Body of pancreas (tissue), 4 donors: ENCODE measurements around the gene HS1BP3. TPM values are rescaled to one million over a fixed set of nuclear protein-coding genes. Genes with fewer than 3 reads are reported as not detected.
A peak's percentile ranks its signal among the peaks of the same experiment; 100 is the strongest.

Source experiments
- ATAC-seq: fragments of 150-250 bp; one replicate; pipeline ENCODE4 v1.9.1; 2016
- DNase-seq, 4 donors: peaks; one replicate each; pipeline ENCODE4 v3.0.0-alpha.2; 2019
- H3K27ac ChIP-seq, 4 donors: fragments of 200-600 bp; sonication (generic); 1 replicate in 3 of 4; 2 replicates in 1 of 4; pipeline versions ENCODE4 v1.5.1 to v1.6.1; 2016 to 2019; ENCODE audit warnings: mild to moderate bottlenecking in 1 of 4, mixed read lengths in 1 of 4, moderate library complexity in 1 of 4
- H3K27me3 ChIP-seq, 2 donors: fragments of 200-600 bp; sonication (generic); one replicate each; pipeline ENCODE4 v1.6.0; 2016; ENCODE audit warnings: mild to moderate bottlenecking in 1 of 2
- H3K36me3 ChIP-seq, 2 donors: fragments of 200-600 bp; sonication (generic); replicated peaks in 1 of 2; 2 replicates each; pipeline ENCODE4 v1.5.1; 2016; ENCODE audit warnings: low read depth in 2 of 2; ENCODE audit not compliant: insufficient read depth in 1 of 2
- H3K4me1 ChIP-seq: fragments of 200-600 bp; sonication (generic); one replicate; pipeline ENCODE4 v1.6.0; 2016
- H3K4me3 ChIP-seq, 2 donors: fragments of 200-600 bp; sonication (generic); 1 replicate in 1 of 2; 2 replicates in 1 of 2; pipeline ENCODE4 v1.5.1; 2016 to 2019
- H3K9me3 ChIP-seq, 3 donors: fragments of 200-600 bp; sonication (generic); 1 replicate in 2 of 3; 2 replicates in 1 of 3; pipeline ENCODE4 v1.5.1; 2016
- POLR2A ChIP-seq, 3 donors: fragments of 450-650 bp; IDR thresholded peaks; one replicate each; pipeline ENCODE4 v1.6.1; 2016; ENCODE audit warnings: antibody characterized with exemption in 3 of 3, mild to moderate bottlenecking in 2 of 3
- WGBS, 2 donors: methylation state at CpG; one replicate each; pipeline ENCODE4 v1.1.5; 2017; 5-methylcytosine and 5-hydroxymethylcytosine counted together
- intact Hi-C: fragments of 100-400 bp; cut with DNase I; formaldehyde crosslinking; loops from one replicate; pipeline ENCODE4 v1.15.1; 2023
- total RNA-seq, 2 donors: library from RNA; depleted of rRNA; stranded (reverse); fragments of >200 nt; gene quantifications; one replicate each; pipeline ENCODE4 v1.1.0, GENCODE V29; 2016
- TF ChIP-seq, protein P1 (sequence below), 7 experiments: fragments of 450-650 bp in 4 of 7; fragments of 200-600 bp in 3 of 7; sonication (generic) in 3 of 7; IDR thresholded peaks; one replicate each; pipeline ENCODE4 v1.5.1; 2016 to 2019; ENCODE audit warnings: antibody characterized with exemption in 7 of 7

HS1BP3 gene
- total RNA-seq, 2 donors from 2014 or later, result 21.1 to 23.1 TPM

DNA sequence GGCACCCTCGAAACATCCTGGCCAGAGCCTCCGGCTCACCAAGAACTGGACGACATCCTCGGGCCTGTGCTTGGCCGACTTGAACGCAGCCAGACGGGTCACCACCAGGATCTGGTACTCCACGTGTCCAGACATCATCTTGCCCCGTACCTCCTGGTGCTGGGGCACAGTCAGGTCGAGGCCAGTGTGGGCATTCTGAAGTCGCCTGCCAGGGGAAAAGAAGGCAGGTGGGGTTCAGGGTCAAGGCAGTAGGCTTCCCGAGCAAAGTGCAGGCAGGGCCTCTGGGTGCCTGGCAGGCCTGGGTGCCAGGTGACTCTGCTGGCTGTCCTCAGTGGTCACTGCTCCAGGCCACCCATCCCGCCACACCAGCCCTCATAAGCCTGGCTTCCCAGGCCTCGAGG lies 5.6 kb downstream of the HS1BP3 start:
- intact Hi-C loops, result no loop called here
- ATAC-seq (no peak), DNase-seq (no peak)
- TF ChIP-seq, protein P1, sequence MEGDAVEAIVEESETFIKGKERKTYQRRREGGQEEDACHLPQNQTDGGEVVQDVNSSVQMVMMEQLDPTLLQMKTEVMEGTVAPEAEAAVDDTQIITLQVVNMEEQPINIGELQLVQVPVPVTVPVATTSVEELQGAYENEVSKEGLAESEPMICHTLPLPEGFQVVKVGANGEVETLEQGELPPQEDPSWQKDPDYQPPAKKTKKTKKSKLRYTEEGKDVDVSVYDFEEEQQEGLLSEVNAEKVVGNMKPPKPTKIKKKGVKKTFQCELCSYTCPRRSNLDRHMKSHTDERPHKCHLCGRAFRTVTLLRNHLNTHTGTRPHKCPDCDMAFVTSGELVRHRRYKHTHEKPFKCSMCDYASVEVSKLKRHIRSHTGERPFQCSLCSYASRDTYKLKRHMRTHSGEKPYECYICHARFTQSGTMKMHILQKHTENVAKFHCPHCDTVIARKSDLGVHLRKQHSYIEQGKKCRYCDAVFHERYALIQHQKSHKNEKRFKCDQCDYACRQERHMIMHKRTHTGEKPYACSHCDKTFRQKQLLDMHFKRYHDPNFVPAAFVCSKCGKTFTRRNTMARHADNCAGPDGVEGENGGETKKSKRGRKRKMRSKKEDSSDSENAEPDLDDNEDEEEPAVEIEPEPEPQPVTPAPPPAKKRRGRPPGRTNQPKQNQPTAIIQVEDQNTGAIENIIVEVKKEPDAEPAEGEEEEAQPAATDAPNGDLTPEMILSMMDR (IDR thresholded peaks at IDR 0.05), result no peak
- TF ChIP-seq POLR2A (IDR thresholded peaks at IDR 0.05), result no peak
- no peak overlapping the region for H3K4me3 ChIP-seq
- H3K36me3 ChIP-seq, result no peaks in the 10 kb centered on the region
- WGBS, 2 donors, result 91 to 100% methylated on average over 1 to 13 of the region's 14 CpGs
- no peaks in the 10 kb centered on the region for H3K27me3 ChIP-seq
- no peak overlapping the region for H3K27ac ChIP-seq
- no peaks in the 10 kb centered on the region for H3K9me3 ChIP-seq
- H3K4me1 ChIP-seq, result peaks cover 20% of the 10 kb centered on the region

DNA sequence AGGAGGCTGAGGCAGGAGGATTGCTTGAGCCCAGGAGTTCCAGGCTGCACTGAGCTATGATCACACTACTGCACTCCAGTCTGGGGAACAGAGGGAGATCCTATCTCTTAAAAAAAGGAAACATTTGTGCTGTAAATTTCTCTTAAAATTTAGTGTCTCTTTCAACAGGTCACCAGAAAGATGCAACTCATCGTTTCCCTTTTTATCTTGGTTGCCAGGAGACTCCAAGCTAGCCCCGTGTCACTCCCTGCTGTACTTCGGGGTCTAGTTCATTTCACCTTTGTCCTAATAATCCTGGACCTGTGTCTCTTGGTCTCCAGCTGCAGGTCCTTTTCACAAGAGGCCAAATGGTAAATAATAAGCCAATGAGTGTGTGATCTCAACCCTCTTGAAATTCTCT lies 7.1 kb downstream of the HS1BP3 start:
- 58 to 79% methylated on average over 3 of the region's 3 CpGs for WGBS, 2 donors
- Histone ChIP-seq H3K4me1 (peaks cover 6% of the 10 kb centered on the region), H3K9me3 (no peaks in the 10 kb centered on the region), H3K27ac (no peak overlapping the region), H3K4me3 (no peak overlapping the region), H3K36me3 (peaks cover 0 to 1% of the 10 kb centered on the region in 2 donors), H3K27me3 (no peaks in the 10 kb centered on the region)
- ATAC-seq (no peak), DNase-seq (no peak)
- intact Hi-C loops, result loop anchor here (5.0 kb wide), 1 partner anchor 247 kb away; no protein-coding TSS in a partner anchor
- no peak for TF ChIP-seq POLR2A (IDR thresholded peaks at IDR 0.05)
- TF ChIP-seq, protein P1 (IDR thresholded peaks at IDR 0.05), result no peak

DNA sequence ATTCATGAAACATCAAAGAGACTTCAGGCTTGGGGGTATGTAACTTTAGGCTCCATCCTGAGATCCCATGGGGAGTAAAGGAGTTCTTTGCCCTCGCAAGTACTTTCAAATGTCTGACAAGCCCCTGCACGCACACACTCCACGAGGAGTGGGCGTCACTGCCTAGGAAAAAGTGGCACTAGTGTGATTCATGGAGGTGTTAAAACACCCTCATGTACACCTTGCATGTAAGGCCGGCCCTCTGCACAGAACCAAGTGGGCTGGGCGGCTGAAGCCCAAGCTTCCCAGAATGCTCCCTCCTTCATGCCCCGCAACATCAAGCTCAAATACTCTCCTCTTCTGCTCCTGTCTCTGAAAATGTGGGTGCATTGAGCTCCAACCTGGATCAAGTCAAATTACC lies 7.8 kb downstream of the HS1BP3 start:
- intact Hi-C loops, result loop anchor here (5.0 kb wide), 1 partner anchor 246 kb away; no protein-coding TSS in a partner anchor
- ATAC-seq, result no peak
- 89 to 93% methylated on average over 5 to 7 of the region's 7 CpGs for WGBS, 2 donors
- Histone ChIP-seq H3K36me3 (peaks cover 0 to 1% of the 10 kb centered on the region in 2 donors), H3K9me3 (no peaks in the 10 kb centered on the region), H3K4me1 (peaks cover 4% of the 10 kb centered on the region), H3K27ac (no peak overlapping the region), H3K27me3 (no peaks in the 10 kb centered on the region), H3K4me3 (no peak overlapping the region)
- TF ChIP-seq, protein P1 (IDR thresholded peaks at IDR 0.05), result no peak
- TF ChIP-seq POLR2A (IDR thresholded peaks at IDR 0.05), result no peak
- no peak for DNase-seq

DNA sequence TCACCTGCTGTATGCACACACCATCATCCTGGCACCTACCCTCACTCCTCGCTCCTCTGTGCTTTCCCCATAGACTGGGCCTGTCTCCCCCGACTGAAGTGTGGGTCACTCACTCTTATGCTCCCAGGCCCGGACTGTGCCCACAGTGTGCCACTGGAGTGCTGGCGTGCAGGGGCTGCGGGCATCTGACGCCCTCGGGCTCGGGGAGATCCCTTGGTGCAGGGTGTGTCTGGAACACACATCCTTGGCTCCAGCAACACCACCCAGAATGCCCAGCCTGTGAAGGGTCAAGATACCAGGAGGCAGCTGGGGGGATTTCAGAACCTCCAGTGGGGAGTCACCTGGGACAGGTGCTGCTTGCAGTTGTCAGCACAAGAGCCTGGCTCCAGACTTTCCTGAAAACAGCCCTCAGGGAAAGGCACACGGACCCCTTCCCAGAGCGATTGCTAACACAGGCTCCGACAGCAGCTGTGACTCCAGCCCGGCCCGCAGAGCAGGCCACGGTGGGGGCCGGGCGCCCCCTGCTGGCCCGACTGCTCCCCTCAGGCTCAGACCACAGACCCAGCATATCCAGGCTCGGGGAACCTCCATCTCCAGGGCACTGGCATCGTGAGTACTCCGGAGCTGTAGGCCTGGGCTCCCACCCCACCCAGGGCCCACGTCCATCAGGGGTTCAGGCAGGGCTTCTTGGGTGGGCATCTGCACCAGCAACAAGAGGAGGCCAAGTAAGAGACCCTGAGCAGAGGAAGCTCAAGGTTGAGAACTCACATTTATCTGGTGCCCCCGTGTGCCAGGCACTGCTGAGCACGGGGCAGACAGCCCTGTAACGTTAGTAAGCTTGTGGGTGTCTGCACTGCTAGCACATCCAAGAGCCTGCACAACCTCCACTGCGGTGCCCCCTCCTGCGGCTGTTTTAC lies 8.6 kb downstream of the HS1BP3 start:
- ATAC-seq, result peak; percentile 93
- TF ChIP-seq POLR2A (IDR thresholded peaks at IDR 0.05), result no peak
- TF ChIP-seq, protein P1 (IDR thresholded peaks at IDR 0.05), result peak; percentile 88 to 97 (median 94)
- intact Hi-C loops, result loop anchor here (5.0 kb wide), 1 partner anchor 245 kb away; no protein-coding TSS in a partner anchor
- no peak overlapping the region for H3K4me3 ChIP-seq
- WGBS, 2 donors, result 30 to 45% methylated on average over 18 to 26 of the region's 26 CpGs
- no peak overlapping the region for H3K27ac ChIP-seq
- H3K4me1 ChIP-seq, result peaks cover 4% of the 10 kb centered on the region
- H3K36me3 ChIP-seq, result peaks cover 0 to 1% of the 10 kb centered on the region in 2 donors
- H3K9me3 ChIP-seq, result no peaks in the 10 kb centered on the region
- no peaks in the 10 kb centered on the region for H3K27me3 ChIP-seq
- peak; percentile 81 to 88 (median 82) for DNase-seq
